ENCODE measurements around the gene NSRP1.
"Not testable (repeated sequence)": the region's sequence is repeated elsewhere in the genome, so short reads cannot be mapped to it uniquely, and the experiment has no call there.

The NSRP1 gene

GRCh38 chr17:30117675-30118081, 1.1 kb downstream of the NSRP1 start:
- peak overlapping the region; percentile 95 for H3K4me3 ChIP-seq (ENCODE audit: low read depth, low read length)

GRCh38 chr17:30118635-30119034, 2.0 kb downstream of the NSRP1 start:
- not testable (repeated sequence) for H3K4me3 ChIP-seq (ENCODE audit: low read depth, low read length)

- no peak overlapping the region for H3K4me3 ChIP-seq (ENCODE audit: low read depth, low read length)
Measured at GRCh38 chr17:30124273-30124796, 7.7 kb downstream of the NSRP1 start.

GRCh38 chr17:30130121-30130520, 13.5 kb downstream of the NSRP1 start:
- no peak overlapping the region for H3K4me3 ChIP-seq (ENCODE audit: low read depth, low read length)

GRCh38 chr17:30132615-30133014, 16.0 kb downstream of the NSRP1 start:
- no peak overlapping the region for H3K4me3 ChIP-seq (ENCODE audit: low read depth, low read length)

- no peak overlapping the region for H3K4me3 ChIP-seq (ENCODE audit: low read depth, low read length)
Measured at GRCh38 chr17:30133197-30133596, 16.6 kb downstream of the NSRP1 start.

- no peak overlapping the region for H3K4me3 ChIP-seq (ENCODE audit: low read depth, low read length)
Measured at GRCh38 chr17:30134551-30134950, 17.9 kb downstream of the NSRP1 start.

GRCh38 chr17:30137158-30137557, 20.5 kb downstream of the NSRP1 start:
- no peak overlapping the region for H3K4me3 ChIP-seq (ENCODE audit: low read depth, low read length)

GRCh38 chr17:30147860-30148259, 31.2 kb downstream of the NSRP1 start:
- not testable (repeated sequence) for H3K4me3 ChIP-seq (ENCODE audit: low read depth, low read length)

GRCh38 chr17:30148376-30148775, 31.8 kb downstream of the NSRP1 start:
- H3K4me3 ChIP-seq (ENCODE audit: low read depth, low read length): no peak overlapping the region

GRCh38 chr17:30151471-30151870, 34.9 kb downstream of the NSRP1 start:
- H3K4me3 ChIP-seq (ENCODE audit: low read depth, low read length): no peak overlapping the region

GRCh38 chr17:30153463-30153862, 36.8 kb downstream of the NSRP1 start:
- H3K4me3 ChIP-seq (ENCODE audit: low read depth, low read length): no peak overlapping the region

- H3K4me3 ChIP-seq (ENCODE audit: low read depth, low read length): no peak overlapping the region
Measured at GRCh38 chr17:30155389-30155788, 38.8 kb downstream of the NSRP1 start.

GRCh38 chr17:30158896-30159625, 42.4 kb downstream of the NSRP1 start:
- no peak overlapping the region for H3K4me3 ChIP-seq (ENCODE audit: low read depth, low read length)

- no peak overlapping the region for H3K4me3 ChIP-seq (ENCODE audit: low read depth, low read length)
Measured at GRCh38 chr17:30160419-30161172, 44.0 kb downstream of the NSRP1 start.

GRCh38 chr17:30161601-30162000, 45.0 kb downstream of the NSRP1 start:
- H3K4me3 ChIP-seq (ENCODE audit: low read depth, low read length): no peak overlapping the region

- H3K4me3 ChIP-seq (ENCODE audit: low read depth, low read length): no peak overlapping the region
Measured at GRCh38 chr17:30164531-30164930, 47.9 kb downstream of the NSRP1 start.

- H3K4me3 ChIP-seq (ENCODE audit: low read depth, low read length): no peak overlapping the region
Measured at GRCh38 chr17:30165147-30165546, 48.5 kb downstream of the NSRP1 start.

GRCh38 chr17:30165960-30166359, 49.3 kb downstream of the NSRP1 start:
- no peak overlapping the region for H3K4me3 ChIP-seq (ENCODE audit: low read depth, low read length)

GRCh38 chr17:30170415-30170987, 53.9 kb downstream of the NSRP1 start:
- H3K4me3 ChIP-seq (ENCODE audit: low read depth, low read length): no peak overlapping the region

GRCh38 chr17:30172560-30172959, 55.9 kb downstream of the NSRP1 start:
- no peak overlapping the region for H3K4me3 ChIP-seq (ENCODE audit: low read depth, low read length)

GRCh38 chr17:30173649-30174048, 57.0 kb downstream of the NSRP1 start:
- H3K4me3 ChIP-seq (ENCODE audit: low read depth, low read length): no peak overlapping the region

Measured in iPS-11a (cell line).